Activated T-helper 9 cell treated with anti-CD3 and anti-CD28 coated beads, Interleukin-2, amount 50 U/mL, for 16 hours (primary cell): Measurements from ENCODE around the gene FAM13B.
A peak's percentile ranks its signal among the peaks of the same experiment; 100 is the strongest.
"Not testable (repeated sequence)": the region's sequence is repeated elsewhere in the genome, so short reads cannot be mapped to it uniquely, and the experiment has no call there.

ENCODE experiments used
- DNase-seq: peaks from one replicate; pipeline ENCODE4 v3.0.0-alpha.2; 2020; ENCODE audit warnings: low read depth

The FAM13B gene

DNA sequence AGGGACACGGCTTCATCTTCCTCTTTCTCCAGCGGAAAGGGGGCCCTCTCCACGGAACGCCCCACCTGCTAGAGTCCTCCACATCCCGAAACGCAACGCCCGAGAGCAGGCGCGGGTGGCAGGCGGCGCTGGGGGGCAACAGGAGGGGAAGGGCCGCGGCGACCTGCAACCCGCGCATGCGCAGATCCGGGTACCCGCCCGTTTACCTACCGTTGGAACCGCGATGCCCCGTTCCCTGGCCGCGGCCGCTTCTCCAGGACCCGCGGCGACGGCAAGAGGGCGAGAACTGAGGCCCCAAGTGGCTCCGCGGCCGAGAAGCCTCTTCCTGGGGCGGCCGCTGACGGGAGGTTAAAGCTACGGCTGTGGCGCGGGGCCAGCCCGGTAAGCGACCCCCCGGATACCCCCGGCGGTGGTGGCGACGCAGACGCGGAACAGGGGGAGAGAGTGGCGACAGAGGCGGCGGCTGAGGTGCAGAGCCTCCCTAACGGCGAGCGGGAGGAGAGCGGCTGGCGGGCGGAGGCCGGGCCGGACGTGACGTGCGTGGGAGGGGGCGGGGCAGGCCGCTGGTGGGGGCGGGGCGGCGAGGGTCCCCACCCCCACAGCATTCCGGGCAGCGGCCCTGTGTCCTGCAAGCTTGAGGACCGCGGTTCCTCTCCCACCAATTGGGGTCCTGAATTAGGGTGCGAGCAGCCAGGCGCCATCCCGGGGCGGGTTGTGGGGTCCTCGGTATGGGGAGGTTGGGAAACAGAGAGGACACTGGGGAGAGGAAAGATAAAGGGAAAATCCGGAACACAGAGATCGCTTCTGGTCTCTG, at the start of gene FAM13B:
TSS of gene FAM13B (minus strand) at position 508 of the 814 bp plus-strand sequence. CDS start 13,968 bp downstream, outside the sequence.
- DNase-seq, result peak; percentile 70

DNA sequence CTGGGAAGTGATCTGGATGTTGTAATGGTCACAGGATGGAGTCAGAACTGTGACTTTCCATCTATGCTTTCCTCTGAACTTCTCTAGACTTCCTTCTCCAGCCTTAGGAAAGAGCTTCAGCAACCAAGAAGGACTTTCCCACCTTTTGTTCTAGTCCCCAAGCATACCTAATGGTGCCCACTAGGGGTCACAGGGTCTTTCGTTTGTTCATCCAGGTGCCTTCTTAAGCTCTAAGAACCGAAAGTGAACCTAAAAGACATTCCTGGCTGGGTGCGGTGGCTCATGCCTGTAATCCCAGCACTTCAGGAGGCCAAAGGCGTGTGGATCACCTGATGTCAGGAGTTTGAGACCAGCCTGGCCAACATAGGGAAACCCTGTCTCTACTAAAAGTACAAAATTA, 49.2 kb upstream of the FAM13B start:
- DNase-seq, result no peak

DNA sequence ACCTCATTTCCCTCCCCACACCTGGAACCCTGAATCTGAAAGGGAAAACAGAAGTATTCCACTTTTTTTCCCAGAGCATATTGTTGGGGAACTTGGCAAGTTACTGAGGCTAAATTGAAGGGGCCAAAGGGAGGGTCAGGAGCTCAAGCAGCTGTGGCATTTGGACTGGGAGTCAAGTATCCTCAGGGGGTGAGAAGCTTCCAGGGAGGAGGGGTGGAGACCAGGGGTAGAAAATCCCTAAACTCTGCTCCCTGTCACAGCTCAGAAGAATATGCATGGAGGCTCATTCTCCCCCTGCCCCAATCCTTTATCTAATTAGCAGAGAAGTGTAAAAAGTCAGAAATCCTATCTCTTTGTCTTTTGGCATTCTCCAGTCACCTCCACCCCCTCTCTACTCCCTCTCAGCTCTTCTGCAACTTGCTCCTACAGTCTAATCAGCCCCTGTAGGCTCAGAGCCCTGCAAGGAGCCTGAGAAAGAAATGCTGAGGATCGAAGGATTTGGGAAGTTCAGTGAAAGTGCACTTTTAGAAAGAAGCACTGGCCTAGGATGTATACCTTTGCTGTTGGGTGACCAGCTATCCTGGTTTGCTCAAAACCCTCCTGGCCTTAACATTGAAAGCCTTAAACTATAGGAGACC, 45.2 kb upstream of the FAM13B start:
- DNase-seq, result no peak

DNA sequence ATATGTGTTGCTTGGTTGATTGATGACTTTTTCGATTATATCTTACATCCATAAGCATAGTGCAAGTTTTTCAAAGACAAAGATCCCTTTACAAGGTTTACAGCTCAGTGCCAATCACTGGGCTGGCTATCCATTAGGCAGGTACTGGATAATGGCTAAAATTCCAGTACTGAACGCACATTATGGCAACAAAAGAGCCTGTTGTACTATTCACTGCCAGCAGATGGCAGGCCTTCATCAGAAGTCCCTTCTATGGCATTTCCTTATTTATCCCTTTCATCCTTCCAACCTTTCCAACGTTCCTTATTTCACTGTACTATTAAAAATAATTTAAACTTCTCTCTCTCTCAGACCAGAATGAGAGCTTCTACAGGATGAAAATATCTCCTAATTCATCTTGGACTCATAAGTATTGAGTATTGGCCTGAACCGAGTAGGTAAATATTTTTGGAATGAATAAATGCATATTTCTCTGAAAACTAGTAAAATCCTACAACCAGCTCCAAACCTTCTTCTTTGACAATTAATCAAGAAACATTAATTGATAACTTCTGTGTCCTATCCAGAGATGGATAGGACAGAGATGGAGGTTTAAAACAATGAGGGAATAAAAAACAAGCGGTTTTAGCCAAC, 44.3 kb upstream of the FAM13B start:
- DNase-seq, result peak; percentile 4

DNA sequence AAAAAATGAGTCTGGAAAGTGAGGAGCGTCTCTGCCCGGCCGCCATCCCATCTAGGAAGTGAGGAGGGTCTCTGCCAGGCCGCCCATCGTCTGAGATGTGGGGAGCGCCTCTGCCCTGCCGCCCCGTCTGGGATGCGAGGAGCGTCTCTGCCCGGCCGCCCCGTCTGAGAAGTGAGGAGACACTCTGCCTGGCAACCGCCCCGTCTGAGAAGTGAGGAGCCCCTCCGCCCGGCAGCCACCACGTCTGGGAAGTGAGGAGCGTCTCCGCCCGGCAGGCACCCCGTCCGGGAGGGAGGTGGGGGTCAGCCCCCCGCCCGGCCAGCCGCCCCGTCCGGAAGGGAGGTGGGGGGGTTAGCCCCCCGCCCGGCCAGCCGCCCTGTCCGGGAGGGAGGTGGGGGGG, 37.1 kb upstream of the FAM13B start:
- not testable (repeated sequence) for DNase-seq

DNA sequence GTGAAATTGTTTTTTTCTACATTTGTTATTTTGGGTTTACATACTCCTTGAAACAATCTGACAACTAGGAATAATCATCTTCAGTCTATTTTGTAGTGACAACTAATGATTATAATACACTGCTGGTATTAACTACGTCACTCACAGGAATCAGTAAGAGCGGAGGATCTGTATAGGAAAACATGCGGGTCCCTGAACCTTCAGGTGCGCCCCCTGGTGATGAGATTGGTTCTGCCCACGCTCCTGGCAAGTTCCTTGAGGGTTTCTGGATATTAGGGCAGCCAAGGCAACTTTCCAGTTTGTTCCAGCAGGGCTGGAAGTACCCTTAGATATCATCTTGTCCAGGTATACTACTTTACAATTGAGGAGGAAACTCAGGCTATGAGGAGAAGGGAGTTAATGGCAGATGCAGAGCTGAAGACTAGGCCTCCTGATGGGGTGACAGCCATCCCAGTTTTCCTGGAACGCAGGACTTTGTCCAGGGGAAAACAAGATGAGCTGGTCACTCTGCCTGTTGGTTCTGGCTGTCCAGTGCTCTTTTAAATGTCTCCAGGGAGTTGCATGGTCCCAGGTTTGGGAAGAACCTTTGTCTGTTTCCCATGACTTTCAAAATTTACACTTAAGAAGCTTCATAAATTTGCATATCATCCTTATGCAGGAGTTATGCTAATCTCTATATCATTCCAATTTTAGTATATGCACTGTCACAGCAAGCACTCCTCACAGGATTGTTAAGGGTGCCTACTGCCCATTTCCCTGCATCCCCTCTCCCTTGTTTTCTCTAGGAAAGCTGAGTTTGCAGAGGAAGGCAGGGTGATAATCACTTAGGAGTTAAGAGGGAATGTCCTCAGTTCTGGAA, 36.1 kb upstream of the FAM13B start:
- peak; percentile 49 for DNase-seq

DNA sequence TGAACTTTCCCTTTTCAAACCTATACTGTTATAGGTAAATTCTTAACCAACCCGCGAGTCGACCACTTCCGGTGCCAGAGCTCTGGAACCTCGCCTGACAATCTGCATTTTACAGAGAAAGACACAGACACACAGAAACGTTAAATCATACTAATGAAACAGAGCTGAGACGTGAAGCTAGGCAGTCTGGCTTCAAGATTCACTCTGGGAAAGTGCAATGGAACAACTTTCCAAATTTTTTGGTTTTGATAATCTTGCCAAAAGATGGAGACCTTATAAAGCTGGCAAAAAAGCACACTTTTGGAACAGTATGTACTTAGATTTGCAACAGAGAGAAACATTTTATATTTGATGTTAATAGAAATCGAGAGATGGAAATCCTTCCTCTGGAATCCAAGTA, 35.1 kb upstream of the FAM13B start:
- no peak for DNase-seq

DNA sequence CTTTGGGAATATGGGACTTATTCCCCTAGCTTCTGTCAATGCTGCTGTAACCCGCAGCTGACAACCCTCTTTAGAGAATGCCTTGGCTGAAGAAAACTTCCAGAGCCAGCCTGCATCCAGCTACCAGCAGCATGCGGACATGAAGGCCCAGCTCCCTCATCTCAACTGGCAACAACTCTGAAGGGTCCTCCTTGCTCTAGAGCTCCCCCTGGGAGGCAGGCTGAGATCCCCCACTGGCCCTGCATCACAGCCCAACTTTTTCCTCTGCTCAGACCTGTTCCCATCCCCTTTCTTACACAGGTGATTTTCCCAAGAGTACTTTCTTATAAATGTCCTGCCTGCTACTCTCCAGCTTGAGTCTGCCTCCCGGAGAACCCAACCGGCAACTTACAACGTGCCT, 32.2 kb upstream of the FAM13B start:
- no peak for DNase-seq

DNA sequence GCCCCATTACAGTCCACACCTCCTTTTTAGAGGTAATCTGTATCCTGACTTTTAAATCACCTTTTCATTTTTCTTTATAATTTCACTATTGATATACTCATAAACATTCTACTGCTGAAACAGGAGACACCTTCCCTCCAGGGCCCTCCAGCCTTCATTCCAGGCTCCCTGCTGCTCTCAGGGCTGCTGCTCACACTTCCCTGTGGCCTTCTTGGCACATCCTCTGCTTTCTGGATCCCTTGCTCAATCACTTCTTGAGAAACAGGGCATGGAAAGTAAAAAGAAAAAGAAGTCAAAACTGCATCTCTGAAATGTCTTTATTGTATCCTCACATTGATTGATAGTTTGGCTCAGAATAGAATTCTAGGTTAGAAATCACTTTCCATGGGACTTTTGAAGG, 31.6 kb upstream of the FAM13B start:
- DNase-seq, result no peak

DNA sequence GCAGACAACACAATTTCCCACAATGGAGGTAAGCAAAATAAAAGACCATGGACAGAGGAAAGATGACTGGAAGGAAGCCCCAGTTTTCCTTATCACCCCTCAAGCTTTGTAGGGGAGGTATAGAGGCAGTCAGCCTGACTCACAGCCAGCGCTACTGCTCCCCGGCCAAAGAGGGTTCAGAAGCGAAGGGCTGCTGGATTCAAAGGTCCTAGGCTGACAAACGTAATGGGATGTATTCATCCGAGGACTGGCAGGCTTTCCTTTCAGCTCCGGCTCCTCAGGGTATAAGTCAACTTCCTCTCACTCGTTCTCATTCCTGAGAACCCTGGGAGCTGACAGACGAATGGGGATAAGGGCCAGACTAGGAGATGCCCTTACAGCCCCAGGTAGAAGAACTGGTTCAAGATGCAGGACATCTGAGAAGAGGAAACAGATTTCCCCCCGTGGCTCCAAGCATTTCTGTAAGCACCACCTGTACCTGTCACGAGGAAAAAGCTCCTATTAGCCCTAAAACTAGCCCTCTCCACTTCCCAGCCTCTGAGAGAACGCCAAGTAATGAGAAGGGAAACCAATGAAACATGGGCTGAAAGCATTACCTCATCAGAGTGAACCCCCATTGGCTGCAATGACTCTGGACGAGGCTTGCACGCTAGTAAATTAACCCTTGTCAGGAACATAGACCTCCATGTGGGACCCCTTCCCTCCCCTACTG, 22.1 kb upstream of the FAM13B start:
- no peak for DNase-seq

DNA sequence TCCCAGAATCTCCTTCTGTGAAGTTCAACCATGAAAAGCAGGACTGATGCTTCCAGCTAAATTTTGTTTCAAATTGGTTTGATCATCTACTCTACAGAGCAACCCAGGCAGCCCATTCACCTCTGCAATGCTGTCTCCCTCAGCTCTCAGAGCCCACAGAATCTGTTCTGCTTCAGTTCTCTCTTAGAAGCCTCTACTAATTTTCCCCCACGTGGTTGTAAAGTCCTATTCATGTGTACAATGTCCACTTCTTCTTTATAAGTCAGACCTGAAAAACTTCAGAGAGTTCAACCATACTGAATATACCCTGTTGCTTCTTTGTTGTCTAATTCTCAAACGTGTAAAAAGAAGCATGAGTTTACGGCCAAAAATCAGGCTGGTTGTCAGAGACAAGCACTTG, 21.3 kb upstream of the FAM13B start:
- DNase-seq, result no peak

DNA sequence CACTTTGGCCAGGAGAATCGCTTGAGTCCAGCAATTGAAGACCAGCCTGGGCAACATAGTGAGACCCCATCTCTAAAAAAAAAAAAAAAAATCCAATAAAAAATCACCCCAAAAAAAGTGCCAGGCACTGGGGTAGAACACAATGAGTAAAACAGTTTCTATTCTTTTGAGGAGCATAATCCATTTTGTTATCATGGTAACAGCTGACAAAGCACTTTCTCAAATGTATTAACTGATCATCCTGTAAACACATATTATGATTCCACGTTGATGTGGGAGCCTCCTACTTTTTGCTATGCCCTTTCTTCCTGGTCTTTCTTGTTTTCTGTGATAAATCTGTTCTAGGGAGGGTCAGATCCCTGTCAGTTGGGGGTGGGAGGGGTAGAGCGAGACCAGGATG, 20.7 kb upstream of the FAM13B start:
- DNase-seq, result no peak

DNA sequence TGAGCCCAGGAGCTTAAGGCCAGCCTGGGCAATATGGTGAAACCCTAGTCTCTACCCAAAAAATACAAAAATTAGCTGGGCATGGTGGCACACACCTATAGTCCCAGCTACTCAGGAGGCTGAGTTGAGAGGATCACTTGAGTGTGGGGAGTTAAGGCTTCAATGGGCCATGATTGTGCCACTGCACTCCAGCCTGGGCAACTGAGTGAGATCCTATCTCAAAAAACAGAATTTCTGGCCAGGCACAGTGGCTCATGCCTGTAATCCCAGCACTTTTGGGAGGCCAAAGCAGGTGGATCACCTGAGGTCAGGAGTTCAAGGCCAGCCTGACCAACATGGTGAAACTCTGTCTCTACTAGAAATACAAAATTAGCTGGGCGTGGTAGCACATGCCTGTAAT, 19.8 kb upstream of the FAM13B start:
- not testable (repeated sequence) for DNase-seq

DNA sequence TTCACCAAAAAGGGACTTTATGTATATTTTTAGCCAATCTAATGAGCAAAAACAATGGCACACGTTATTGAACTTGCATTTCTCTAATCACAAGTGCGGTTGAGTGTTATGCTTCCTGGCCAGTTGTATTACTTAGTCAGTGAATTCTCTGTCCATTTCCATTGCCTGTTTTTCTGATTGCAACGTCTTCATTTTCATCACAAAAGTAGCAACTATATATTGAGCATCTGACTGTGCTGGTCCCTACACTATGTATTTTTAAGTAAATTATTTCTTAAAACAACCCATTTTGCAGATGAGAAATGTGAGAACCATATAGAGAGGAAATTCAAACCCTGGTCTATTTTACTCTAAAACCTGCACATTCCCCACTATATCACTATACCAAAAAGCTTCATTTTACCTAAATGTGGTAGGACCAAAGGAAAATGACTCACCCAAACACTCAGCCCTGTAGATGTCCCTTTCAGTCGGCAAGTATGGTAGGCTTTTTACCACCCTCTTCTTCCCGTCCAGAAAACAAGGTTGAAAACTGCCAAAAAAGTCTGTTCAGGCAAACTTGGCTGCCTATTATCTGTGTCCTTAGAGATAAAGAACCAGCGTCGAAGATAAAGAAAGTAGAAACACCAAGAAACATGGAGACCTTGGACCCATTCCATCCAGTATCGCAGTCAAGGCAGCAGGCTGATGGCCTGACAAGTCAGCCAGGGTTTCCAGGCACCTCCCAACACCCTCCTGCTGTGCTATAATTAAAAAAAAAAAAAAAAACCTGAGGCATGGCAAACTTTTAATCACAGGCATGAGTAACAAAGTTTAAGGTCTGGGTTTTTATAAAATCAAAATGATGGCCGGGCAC, 18.8 kb upstream of the FAM13B start:
- no peak for DNase-seq

DNA sequence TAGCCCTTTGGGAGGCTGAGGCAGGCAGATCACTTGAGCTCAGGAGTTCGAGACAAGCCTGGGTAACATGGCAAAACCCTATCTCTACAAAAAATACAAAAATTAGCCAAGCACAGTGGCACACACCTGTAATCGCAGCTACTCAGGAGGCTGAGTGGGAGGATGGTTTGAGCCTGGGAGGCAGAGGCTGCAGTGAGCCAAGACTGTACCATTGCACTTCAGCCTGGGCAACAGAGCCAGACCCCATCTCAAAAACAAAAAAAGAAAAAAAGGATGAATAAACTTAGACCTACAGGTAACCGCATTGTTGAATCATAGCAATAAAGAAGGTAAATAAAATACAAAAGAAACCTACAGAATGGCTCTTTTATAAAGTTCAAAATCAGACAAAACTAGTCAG, 12.4 kb upstream of the FAM13B start:
- not testable (repeated sequence) for DNase-seq

DNA sequence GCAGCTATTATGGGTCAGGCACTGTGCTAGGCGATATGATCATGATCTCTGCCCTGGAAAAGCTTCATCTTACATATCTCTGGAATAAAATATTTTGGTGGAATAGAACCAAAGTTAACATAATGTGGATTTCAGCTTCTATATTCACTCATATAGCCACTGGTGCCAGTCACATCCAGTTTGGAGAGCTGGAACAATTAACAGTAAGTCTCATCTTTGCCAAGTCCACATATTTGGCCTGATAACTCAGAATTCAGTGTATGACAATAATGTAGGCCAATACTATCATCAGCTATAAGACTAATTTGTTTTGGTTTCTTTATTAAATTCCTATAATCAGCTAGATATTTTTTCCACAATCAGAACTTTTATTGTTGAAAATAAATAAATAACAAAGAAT, 5.9 kb upstream of the FAM13B start:
- DNase-seq, result no peak

DNA sequence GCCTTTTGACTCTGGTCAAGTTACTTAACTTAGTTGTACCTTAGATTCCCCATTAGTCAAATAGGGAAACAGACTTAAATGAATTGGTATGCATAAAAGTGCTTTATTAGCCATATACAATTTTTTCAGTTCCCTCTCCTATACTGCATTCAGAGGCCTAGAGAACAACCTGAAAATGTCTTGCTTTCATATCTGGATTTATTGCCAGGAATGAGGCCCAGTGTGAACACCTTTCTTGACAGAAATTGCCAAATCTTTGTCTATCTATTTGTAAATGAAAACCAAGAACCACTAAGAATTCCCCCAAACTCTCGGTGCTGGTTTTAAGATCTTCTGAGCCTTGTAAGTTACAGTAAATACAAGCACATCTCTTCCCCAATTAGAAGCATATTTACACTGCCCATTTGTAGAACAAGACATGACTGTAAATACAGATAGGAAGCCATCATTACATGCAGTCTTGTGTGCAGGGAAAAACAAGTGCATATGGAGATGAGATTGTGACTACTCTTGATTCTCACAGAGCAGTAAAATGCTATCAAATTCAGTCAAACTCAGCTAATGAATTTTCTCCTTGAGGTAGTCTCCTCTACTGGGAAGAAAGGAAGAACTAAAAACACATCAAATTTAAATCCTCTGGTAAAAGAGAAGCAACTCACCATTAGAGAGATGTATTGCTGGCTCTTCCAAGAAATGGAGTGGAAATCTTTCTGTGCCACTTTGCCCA, 5.2 kb upstream of the FAM13B start:
- DNase-seq, result no peak

DNA sequence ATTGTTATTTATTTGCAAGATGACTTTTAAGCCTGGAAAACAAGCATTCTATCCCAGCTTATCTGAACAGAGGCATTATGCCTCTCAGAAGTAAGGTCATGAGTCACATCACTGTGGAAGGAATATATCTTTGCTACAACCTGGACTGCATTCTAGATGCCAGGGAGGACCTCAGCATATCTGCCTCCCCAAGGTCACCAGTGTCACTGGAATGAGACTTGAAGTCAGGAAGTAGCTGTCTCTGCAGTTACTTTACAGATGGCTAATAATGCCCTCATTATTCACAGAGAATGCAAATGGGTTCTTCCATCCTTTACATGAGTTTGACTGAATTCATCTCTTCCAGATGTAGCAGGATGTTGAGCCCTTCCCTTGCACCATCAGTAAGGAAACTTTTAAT, 4.4 kb upstream of the FAM13B start:
- DNase-seq, result no peak

DNA sequence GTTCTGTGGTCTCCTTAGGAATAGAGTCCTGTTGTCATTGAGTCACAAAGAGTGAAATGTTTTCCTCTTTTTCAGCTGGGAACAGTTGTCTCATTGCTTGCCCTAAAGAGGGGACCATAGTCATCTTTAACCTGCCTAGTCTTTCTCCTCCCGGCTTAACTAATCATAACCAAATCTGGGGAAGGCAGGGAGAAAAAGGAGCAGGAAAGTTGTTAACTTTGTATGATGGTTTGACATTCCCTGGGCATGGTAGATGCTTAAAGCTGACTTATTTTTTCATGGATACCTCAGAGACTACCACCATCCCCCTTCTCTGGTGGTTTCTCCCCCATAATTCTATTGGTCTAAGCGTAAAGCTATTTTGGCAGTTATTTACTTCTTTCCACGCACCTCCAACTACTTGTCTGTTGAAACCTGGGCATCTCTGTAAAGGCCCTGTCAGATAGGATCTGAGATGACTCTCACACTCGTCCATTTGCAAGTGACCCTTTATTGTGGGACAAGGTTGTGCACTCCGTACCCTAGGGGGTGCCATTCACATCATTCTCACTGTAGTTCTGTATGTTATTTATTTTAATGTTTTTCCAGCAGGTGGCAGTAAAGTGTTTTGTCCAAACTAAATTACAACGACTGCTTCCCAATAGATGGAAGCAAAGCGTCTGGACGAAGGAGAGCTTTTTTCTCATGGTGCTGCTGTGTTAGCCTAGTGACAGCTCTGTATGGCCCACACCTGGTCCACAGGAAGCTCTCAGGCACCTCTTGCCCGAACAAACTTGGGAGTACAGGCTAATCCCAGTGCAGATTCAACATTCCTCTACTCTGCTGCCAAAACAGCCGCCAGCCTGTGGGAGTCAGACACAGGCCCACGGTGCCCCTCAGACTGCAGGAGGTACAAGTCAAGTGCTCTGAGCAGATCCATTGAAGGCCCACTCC, 3.0 kb upstream of the FAM13B start:
- DNase-seq, result peak; percentile 30
